Fibroblast of skin of back (primary cell): ENCODE measurements around the gene PGA4. TPM values are rescaled to one million over a fixed set of nuclear protein-coding genes. Genes with fewer than 3 reads are reported as not detected.
"Not testable (repeated sequence)": the region's sequence is repeated elsewhere in the genome, so short reads cannot be mapped to it uniquely, and the experiment has no call there.

Experiments used
- DNase-seq: peaks from one replicate; pipeline ENCODE4 v3.0.0-alpha.2; 2013
- polyA plus RNA-seq, 2 experiments: library from polyadenylated mRNA; unstranded; fragments of 120-200 nt; gene quantifications; one replicate each; pipeline ENCODE4 v1.2.1, GENCODE V29; 2013; ENCODE audit not compliant: insufficient read length in 2 of 2

Gene PGA4
- not detected for polyA plus RNA-seq (2013, experiment 1 of 2; ENCODE audit: insufficient read length)
- not detected for polyA plus RNA-seq (2013, experiment 2 of 2; ENCODE audit: insufficient read length)

DNA sequence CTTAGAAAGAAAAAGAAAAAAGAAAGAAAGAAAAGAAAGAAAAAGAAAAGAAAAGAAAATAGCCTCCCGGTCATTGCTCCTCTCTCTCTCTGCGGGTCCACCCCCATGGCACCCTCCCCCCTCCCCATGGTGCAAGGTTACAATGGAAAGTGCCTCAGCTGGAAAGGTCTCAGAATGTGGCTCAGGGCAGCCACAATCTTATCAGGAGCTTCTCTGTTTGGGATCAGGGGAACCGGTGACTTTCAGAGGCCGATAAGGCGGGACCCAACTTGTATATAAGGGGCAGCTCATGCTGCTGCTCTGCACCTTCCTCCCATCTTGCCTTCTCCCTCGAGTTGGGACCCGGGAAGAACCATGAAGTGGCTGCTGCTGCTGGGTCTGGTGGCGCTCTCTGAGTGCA lies at the start of gene PGA4:
TSS of gene PGA4 (plus strand) at position 301 of the 400 bp plus-strand sequence. CDS start at position 355, 54 bp downstream.
- DNase-seq, result not testable (repeated sequence)

DNA sequence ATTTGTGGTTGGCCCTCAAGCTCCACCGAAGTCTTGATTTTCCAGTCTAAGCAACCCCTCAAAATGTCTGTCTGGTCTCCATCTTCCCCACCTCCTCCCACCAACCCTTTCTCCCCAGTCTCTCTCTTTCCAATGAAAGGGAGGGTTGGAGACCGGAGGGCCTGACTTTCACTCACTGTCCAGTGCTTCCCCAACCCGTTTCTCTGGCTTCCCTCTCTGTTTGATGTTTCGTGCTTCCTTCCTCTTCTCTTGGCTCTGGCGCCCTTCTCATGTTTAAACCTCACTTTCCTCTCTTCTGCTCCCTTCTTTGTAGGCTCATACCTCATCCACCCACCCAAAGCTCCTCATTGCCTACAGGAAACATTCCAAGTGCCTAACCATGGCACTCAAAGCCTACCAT lies 49.8 kb upstream of the PGA4 start:
- no peak for DNase-seq

DNA sequence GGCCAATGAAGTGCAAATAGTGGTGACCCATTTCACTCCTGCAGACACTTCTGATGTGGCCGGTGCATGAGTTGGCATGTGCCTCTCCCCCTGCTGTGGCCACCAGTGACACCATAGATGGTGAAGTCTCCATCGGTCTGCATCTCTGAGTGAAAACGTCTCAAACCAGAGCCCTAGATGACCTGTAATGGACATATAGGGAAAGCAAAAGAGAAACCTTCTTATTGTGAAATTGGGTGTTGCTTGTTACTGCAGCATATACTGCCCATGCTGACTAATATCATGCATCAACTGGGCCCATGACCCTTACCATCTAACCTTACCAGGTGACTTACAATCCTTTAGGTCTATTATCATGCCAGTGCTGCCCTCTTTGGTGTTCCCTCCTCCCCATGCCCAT lies 49.3 kb upstream of the PGA4 start:
- DNase-seq, result no peak

DNA sequence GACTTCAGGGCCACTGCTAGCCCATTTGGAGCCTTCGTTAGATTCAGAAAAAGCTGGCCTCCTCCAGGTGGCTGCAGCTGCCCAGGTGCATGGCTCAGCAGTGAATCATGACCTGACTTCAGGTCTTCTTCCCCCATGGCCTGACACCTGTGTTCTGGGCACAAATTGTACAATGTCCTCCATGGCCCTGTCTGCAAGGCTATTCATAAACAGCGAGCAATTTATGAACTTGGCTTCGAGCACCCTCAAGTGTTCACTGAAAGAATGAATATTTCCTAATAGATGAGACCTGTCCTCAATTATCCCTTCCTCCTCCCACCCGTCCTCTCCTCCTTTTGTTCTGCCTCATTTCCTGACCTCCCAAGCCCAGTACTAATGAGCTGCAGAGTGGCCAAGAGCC lies 48.7 kb upstream of the PGA4 start:
- DNase-seq, result no peak

DNA sequence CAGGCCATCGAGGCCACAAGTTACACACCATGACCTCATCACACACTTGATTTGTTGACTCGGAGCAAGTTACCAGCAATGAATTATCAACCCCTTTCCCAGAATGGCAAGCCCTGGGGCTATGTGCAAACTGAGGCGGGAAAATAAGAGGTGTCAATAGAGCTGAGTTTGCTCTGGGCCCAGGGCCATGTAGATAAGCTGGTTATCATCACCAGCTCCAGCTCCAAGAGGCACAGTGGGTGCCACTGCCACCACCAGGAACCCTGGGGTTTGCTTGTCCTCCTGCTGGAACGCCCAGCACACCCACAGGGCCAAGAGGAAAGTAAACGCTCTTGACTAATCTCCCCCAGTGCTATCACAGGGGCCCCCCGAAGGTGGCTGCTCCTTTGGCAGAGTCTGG lies 47.9 kb upstream of the PGA4 start:
- no peak for DNase-seq

DNA sequence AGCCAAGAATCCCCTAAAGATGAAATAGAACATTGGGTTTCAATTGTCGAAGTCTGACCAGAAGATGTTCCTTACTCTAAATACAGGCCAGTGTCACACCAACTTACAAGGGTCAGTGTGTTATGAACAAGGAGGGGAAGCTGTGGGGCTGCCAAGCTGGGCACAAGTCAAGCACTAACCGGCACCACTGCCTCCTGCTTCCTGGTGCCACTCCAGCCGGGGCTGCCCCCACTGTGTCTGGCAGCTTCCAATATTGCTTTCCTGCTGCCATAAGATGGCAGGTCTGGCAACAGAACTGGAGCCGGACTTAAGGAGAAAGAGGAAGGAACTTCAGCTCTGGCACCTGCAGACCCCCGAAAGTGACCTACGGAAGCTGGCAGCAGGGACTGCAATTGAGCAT lies 47.2 kb upstream of the PGA4 start:
- DNase-seq, result no peak

DNA sequence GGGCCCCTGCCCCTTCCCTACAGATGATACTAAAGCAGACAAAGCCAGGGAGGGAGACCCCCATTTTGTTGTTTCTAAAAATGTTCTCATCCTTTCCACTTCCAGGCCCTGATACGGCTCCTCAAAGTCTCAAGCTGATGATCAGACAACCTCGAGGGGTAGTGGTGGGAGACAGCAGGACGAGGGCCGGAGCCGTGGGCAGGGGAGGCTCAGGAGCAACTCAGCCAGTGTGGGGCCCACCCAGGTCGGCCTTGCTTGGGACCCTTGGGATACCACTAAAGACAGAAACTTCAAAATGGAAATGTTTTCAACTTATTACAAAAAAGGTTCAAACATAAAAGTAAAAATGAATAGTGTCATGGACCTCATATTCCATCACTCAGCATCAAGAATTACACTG lies 45.7 kb upstream of the PGA4 start:
- no peak for DNase-seq

DNA sequence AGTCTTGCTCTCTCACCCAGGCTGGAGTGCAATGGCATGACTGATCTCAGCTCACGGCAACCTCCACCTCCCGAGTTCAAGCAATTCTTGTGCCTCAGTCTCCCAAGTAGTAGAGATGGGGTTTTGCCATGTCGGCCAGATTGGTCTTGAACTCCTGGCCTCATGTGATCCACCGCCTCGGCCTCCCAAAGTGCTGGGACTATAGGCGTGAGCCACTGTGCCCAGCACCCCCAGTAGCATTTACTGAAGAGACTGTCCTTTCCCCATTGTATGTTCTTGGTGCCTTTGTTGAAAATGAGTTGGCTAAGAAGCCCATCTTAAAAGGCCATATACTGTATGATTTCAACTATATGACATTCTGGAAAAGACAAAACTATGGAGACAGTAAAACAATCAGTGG lies 41.9 kb upstream of the PGA4 start:
- DNase-seq, result not testable (repeated sequence)

DNA sequence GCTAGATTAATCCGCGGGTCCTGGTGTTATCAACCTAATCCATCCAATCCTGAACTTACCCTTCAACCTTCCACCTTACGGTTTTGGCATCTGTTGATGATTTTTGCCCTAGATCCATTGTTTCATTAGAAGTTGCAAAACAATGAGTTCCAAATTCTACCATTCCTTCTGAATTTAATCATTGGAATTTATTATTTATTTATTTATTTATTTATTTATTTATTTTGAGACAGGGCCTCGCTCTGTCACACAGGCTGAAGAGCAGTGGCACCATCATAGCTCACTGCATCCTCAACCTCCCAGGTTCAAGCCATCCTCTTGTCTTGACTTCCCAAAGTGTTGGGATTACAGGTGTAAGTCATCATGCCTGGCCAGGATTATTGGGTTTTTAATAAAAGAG lies 40.7 kb upstream of the PGA4 start:
- no peak for DNase-seq

DNA sequence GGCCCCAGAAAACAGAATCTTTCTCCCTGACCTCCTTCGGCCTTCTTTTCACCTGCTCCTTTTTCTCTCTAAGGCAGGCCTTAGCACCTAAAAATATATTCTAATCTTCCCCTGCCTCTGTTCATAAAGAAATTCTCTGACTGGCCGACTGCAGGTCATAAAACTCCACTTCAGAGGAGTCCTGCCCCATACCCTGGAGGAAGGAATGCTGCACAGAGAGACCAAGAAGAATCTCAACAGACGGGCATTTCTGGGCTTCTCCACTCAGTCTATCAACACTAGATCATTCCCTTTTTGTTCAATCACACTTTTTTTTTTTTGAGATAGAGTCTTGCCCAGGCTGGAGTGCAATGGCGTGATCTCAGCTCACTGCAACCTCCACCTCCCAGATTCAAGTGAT lies 38.5 kb upstream of the PGA4 start:
- no peak for DNase-seq

DNA sequence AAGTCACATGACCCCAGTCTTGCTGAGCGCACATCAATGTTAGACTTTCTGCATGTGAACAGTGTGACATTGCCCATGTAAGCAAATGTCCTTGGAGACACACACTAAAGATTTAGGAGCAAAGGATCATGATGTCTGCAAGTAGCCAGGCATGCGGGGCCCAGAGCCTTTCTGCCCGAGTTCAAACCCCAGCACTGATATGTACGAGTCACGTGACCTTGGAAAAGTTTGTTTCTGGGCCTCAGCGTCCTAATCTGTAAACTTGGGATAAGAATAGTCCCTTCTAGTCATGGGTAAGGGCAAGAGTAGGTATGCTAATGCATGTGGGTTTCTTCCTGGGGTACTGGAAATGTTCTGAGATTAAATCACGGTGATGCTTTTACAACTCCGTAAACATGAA lies 35.6 kb upstream of the PGA4 start:
- no peak for DNase-seq

DNA sequence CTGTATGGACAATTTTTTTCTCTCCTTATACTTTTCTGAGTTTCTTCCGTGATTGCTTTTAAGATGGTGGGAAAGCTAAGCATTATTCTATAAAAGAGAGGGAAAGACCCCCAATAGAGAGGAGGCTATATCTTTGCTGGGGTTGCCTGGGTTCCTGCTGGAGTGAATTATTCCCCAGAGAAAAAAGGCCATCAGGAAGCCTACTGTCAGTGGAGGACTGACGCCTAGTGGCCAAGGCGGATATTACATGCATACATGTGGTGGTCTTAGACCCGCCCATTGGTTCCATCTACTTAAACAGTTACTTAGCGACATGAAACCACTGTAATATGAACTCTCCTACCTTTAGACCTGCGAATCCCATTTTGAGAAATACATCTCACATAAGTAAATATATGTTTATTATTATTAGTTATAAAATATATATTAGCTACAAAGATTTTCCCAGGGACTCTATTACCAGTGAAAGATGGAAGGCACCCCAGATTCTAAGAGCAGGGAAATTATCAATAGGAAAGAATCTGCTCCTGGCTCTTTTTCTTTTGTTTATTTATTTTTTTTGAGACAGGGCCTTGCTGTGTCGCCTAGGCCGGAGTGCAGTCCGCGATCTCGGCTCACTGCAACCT lies 34.5 kb upstream of the PGA4 start:
- peak; percentile 71 for DNase-seq

DNA sequence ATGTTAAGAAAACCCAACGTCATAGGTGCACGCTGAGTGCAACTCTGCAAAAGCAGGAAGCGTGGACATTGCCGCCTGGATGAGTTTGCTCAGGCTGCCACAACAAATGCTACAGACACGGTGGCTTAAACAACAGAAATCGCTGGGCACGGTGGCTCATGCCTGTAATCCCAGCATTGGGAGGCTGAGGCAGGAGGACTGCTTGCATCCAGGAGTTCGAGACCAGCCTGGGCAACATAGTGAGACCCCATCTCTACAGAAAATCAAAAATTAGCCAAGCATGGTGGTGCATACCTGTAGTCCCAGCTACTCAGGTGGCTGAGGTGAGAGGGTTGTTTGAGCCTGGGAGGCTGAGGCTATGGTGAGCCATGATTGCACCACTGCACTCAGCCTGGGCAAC lies 32.2 kb upstream of the PGA4 start:
- no peak for DNase-seq

DNA sequence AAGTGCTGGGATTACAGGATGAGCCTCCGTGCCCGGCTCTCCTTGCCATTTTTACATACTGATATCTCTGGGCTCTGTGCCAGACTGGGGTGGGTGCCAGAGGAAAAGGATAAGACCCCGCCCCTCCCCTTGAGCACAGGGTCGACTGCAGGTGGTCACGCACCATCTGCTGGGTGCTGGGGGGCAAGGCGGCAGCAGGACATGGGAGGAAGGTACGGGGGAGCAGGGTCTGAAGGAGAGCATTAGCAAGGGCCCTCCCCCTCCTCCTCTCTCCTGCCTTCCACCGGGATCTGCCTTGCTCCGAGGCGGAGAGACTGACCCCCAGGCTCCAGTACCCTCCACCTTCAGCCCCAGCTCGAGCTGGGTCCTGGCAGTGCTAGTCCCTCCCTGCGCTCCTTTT lies 28.6 kb upstream of the PGA4 start:
- no peak for DNase-seq

DNA sequence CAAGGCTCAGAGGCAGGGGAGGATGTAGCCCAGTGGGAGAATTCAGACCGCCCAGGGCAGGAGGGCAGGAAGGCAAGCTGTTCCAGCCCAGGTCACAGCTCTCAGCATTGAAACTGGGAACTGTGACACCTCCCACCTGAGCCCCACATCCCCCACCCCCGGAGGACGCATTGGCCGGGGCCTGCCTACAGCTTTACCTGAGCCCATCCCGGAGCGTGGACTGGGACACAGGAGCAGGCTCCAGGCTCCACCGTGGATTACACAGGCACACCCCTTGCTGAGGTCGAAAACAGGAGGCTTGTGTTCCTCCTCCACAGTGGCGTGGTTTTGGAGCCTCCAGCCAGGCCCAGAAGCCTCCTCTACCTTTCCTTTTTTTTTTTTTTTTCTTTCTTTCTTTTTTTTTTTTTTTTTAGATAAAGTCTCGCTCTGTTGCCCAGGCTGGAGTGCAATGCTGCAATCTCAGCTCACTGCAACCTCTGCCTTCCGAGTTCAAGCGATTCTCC lies 27.9 kb upstream of the PGA4 start:
- no peak for DNase-seq

DNA sequence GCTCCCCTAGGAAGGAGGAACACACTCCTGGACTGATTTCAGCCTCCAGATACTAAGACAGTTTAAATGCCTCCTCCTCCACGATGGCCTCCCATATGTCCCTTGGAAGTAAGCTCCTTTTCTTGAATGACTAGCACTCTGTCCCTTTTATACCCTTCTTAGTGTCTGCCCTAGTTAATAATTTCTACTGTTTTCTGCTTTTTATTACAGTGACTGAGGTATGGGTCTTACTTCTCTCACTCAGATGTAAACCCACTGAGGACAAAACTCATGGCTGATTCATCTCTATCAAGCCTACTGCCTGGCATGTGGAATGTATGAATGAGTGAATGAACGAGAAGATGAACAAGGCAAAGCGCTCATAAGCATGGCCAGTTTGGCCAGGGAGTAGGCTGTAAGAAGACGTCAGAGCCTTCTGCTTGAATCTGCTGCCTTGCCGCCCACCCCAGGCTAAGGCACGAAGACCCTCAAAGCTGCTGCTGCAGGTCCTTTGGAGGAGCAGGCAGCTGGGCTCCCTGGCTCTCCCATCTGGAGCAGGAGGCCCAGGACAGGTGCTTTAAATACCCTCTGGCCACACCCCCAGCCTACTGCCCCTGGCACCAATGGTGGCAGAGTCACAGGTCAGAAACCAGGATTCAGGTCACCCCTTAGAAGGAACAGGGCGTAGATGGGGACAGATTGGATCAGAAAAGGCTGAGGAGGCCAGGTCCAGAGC lies 27.0 kb upstream of the PGA4 start:
- DNase-seq, result no peak

DNA sequence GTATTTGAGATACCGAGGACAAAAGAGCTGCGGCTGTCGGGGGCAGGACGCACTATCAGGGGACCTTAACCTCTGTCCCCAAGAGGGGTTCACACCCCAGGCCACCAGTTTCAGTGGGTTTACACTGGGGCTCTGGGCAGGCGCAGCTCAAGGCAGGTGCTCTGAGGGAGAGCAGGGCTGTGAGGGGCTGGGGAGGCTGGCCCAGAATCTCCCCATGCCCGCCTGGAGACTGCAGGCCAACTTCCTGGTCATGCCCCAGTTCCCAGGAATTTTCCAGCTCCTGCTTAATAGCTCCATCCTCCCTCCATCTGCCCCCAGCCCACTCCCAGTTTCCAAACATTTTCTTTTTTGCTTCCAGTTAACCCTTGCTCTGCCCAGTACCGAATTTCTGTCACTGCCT lies 26.4 kb upstream of the PGA4 start:
- DNase-seq, result no peak

DNA sequence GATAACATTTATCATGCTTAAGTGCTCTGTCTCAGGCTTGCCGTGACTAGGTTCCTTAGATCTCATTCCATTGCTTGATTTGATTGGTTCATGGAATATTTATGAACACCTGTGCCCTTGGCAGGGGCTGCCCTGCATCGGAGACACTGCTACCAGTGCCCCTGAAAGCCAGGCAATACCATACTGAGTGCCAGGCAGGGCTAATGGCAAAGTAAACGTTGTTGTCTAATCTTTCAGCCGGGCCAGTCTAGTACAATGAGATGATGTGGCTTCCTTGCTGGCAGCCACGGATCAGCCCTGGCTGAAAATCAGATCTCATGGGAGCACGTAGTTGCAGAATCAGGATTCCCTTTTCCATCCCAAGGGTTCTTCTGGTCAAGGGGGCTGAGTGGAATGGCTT lies 23.8 kb upstream of the PGA4 start:
- no peak for DNase-seq

DNA sequence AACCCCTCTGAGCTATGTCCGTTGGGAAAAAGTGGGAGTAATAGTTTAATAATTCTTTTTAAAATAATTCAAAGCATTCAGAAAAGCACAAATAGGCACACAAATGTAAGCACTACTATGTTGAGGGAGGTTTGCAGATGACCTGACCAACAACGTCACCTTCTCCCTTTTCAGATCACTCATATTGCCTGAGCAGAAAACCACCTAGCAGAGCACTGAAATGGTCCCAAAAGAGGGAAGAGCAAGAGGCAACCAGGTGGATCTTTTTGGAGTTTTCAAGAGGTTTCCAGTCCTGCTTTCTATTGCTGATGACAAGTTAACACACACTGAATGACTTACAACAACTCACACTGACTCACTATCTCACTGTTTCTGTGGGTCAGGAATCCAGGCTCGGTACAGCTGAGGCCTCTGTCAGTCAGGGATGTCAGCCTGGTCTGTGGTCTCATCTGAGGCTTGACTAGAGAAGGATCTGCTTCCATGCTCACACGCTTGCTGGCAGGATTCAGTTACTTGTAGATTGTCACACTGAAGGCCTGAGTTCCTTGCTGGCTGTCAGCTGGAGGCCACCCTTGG lies 23.1 kb upstream of the PGA4 start:
- DNase-seq, result no peak

DNA sequence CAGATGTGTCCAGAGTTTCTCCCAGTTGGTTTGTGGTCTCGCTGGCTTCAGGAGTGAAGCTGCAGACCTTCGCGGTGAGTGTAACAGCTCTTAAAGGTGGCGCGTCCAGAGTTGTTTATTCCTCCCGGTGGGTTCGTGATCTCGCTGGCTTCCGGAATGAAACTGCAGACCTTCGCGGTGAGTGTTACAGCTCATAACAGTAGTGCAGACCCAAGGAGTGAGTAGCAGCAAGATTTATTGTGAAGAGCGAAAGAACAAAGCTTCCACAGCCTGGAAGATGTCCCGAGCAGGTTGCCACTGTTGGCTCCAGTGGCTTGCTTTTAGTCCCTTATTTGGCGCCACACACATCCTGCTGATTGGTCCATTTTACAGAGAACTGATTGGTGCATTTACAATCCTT lies 20.7 kb upstream of the PGA4 start:
- no peak for DNase-seq

DNA sequence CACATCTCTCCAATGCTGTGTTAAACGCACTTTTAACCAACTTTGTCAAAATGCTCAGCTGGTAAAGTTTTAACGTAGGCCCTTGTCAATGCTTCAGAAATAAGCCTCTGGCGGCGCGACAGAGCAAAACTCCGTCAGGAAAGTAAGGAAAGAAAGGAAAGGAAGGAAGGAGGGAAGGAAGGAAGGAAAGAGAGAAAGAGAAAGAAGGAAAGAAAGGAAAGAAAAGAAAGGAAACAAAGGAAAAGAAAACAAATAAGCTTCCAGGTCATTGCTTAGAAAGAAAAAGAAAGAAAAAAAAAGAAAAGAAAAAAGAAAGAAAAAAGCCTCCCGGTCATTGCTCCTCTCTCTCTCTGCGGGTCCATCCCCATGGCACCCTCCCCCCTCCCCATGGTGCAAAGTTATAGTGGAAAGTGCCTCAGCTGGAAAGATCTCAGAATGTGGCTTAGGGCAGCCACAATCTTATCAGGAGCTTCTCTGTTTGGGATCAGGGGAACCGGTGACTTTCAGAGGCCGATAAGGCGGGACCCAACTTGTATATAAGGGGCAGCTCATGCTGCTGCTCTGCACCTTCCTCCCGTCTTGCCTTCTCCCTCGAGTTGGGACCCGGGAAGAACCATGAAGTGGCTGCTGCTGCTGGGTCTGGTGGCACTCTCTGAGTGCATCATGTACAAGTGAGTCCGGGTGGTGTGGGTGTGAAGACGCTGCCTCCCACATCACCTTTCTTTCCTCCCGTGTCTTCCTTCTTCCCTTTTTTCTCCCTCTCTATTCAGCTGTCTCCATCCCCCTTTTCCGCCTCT lies 19.0 kb upstream of the PGA4 start, which contains the start of gene PGA3:
TSS of gene PGA3 (plus strand) at position 566 of the 797 bp plus-strand sequence. CDS start at position 616, 50 bp downstream.
- DNase-seq, result not testable (repeated sequence)

DNA sequence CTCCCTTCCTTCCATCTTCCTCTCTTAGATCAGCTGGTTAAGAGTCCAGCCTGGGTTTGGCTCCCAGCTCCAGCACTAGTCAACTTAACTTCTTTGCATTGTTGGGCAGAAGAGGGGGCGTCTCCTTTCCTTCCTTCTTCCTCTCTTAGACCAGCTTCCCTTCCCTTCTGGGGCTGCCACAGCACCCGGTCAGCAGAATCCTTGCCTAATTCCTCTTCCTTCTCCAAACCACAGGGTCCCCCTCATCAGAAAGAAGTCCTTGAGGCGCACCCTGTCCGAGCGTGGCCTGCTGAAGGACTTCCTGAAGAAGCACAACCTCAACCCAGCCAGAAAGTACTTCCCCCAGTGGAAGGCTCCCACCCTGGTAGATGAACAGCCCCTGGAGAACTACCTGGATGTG lies 18.3 kb upstream of the PGA4 start:
- not testable (repeated sequence) for DNase-seq

DNA sequence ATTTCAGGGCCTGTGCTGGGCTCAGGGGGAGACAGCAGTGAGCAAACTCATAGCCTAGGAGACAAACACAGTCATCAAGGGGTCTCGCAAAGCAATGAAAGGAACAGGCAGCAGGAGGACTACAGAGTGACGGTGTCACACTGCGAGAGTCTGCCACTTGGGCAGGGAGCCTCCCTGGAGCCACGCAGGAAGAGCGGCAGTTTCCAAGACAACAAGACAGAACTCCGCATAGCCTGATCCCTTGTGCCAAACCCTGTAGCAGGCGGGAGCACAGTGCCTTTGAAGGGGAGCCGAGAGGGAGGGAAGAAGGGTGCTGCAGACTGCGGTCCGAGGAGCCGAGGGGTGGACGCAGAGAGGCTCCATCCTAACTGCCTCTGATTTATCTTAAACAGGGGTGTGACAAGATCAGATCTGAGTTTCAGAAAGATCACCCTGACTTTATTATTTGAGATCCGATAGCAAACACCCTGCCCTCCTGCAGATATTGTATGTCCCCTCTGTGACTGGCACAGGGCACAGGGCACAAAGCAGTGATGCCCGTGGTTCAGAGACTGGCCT lies 17.6 kb upstream of the PGA4 start:
- DNase-seq, result not testable (repeated sequence)
